ENCODE measurements around the gene DUOX1. TPM values are rescaled to one million over a fixed set of nuclear protein-coding genes. Genes with fewer than 3 reads are reported as not detected.

Gene DUOX1
- total and polyA plus RNA-seq, 2 donors (not counting 3 experiments of a cell fraction or from before 2014, with no cell fraction given): not detected

GRCh38 chr15:45174577-45174976, 44.8 kb downstream of the DUOX1 start:
- dilution Hi-C loops (cut with MboI; ENCODE audit: extremely low pct_ligation_motif_present, low sequenced_read_pairs): no loop called here
- TF ChIP-seq CTCF (IDR thresholded peaks at IDR 0.05; ENCODE audit: extremely low read depth in 1 of 2, insufficient read depth in 1 of 2, low read depth in 1 of 2, low read length in 2 of 2) (no peak), POLR2A (IDR thresholded peaks at IDR 0.05; ENCODE audit: low read depth, low read length) (no peak), MYC (IDR thresholded peaks at IDR 0.05; ENCODE audit: low read depth, low read length) (no peak), FOS (IDR thresholded peaks at IDR 0.05; ENCODE audit: borderline replicate concordance, insufficient read depth, low read length) (no peak), MAX (IDR thresholded peaks at IDR 0.05; ENCODE audit: insufficient read depth, insufficient read length) (no peak), EZH2 (IDR thresholded peaks at IDR 0.05; ENCODE audit: borderline replicate concordance, low read depth, low read length, severe bottlenecking) (no peak), JUN (IDR thresholded peaks at IDR 0.05; ENCODE audit: borderline replicate concordance, insufficient read depth, insufficient read length, low read depth) (no peak), POLR2AphosphoS5 (IDR thresholded peaks at IDR 0.05; ENCODE audit: insufficient read depth, low read depth, low read length) (no peak), GATA2 (IDR thresholded peaks at IDR 0.05; ENCODE audit: insufficient read depth, insufficient read length, low read depth, low read length) (no peak)

More at GRCh38 chr15:45174577-45174976, 44.8 kb downstream of the DUOX1 start:
- no peaks in the 10 kb centered on the region for H3K9me3 ChIP-seq (replicated peaks; ENCODE audit: control insufficient read depth, insufficient read depth, low read length)
- no TSS peak for BruUV-seq (replicated peaks)
- H3K9ac ChIP-seq (replicated peaks; ENCODE audit: extremely low read depth, insufficient read depth, low read length): no peak overlapping the region
- POLR2A ChIA-PET: no interaction called here
- DNase-seq (ENCODE audit: low read depth, low spot score) (no peak), FAIRE-seq (no peak)
- CTCF ChIA-PET: interaction anchor here (1.4 to 2.7 kb wide), 3 partner anchors 10 to 12 kb away, joined by 3 to 11 read pairs (median 5); no protein-coding TSS in a partner anchor
- H3K36me3 ChIP-seq (ENCODE audit: control insufficient read depth in 2 of 2, extremely low read depth in 1 of 2, insufficient read depth in 2 of 2, low read length in 2 of 2): no peaks in the 10 kb centered on the region
- no peaks in the 10 kb centered on the region for H3K9me1 ChIP-seq (replicated peaks; ENCODE audit: control insufficient read depth, extremely low read depth, insufficient read depth, low read length)
- H3K4me2 ChIP-seq (ENCODE audit: insufficient read depth, low read length): no peak overlapping the region
- intact Hi-C loops (cut with micrococcal nuclease): no loop called here
- no peak overlapping the region for H2AFZ ChIP-seq (ENCODE audit: low read depth, low read length)
- H3K4me3 ChIP-seq (replicated peaks in 1 of 3; ENCODE audit: insufficient read depth in 1 of 3, low read depth in 1 of 3, low read length in 3 of 3): no peak overlapping the region
- no peaks in the 10 kb centered on the region for H3K4me1 ChIP-seq (ENCODE audit: control insufficient read depth, extremely low read depth, insufficient read depth, low read length)
- H3K27ac ChIP-seq (ENCODE audit: insufficient read depth, low read depth, low read length): no peak overlapping the region
- H3K27me3 ChIP-seq (ENCODE audit: control insufficient read depth in 2 of 2, insufficient read depth in 2 of 2, low read length in 2 of 2): no peaks in the 10 kb centered on the region
- H4K20me1 ChIP-seq (replicated peaks; ENCODE audit: control insufficient read depth, extremely low read depth, insufficient read depth, low read length): no peaks in the 10 kb centered on the region
- H3K79me2 ChIP-seq (ENCODE audit: control insufficient read depth, insufficient read depth, low read length): no peaks in the 10 kb centered on the region
